Endothelial cell of umbilical vein (primary cell): ENCODE data around the gene CEP85. TPM values are rescaled to one million over a fixed set of nuclear protein-coding genes. Genes with fewer than 3 reads are reported as not detected.

Experiments
- BruUV-seq: library from RNA; stranded (reverse); fragments of 400-500 nt; replicated peaks from 2 replicates; lab custom pipeline; 2021; lab: Mats Ljungman, UMichigan
- CTCF ChIA-PET: fragments of 300-600, 350-600 bp; sonication (Branson Sonifier 250); formaldehyde crosslinking; loops from one replicate; lab custom pipeline; 2021; ENCODE audit warnings: antibody characterized with exemption, inconsistent platforms; lab: Charles Lee
- POLR2A ChIA-PET: fragments of 300-600, 350-600 bp; sonication (Branson Sonifier 250); formaldehyde crosslinking; loops from one replicate; lab custom pipeline; 2021; ENCODE audit warnings: antibody characterized with exemption, inconsistent platforms; lab: Charles Lee
- DNase-seq: peaks from one replicate; pipeline ENCODE4 v3.0.0-alpha.2; 2011; ENCODE audit warnings: low read depth, low spot score
- FAIRE-seq: peaks from 2 replicates; lab custom pipeline; 2011; peaks lifted over from hg19 to GRCh38; lab: Jason Lieb, UNC
- H2AFZ ChIP-seq: 2 replicates; pipeline ENCODE4 v1.6.0; 2012; ENCODE audit warnings: low read depth, low read length, control low read depth, inconsistent platforms
- H3K27ac ChIP-seq: 2 replicates; pipeline ENCODE4 v1.5.1; 2011; ENCODE audit warnings: low read depth, mild to moderate bottlenecking, control low read depth, low read length, moderate library complexity; ENCODE audit not compliant: insufficient read depth
- H3K27me3 ChIP-seq, 2 experiments: 2 replicates each; pipeline versions ENCODE4 v1.6.0 to v1.6.1; 2011; ENCODE audit warnings: low read length in 2 of 2, mixed read lengths in 1 of 2; ENCODE audit not compliant: control insufficient read depth in 2 of 2, insufficient read depth in 2 of 2
- H3K36me3 ChIP-seq, 2 experiments: 2 replicates in 1 of 2; 3 replicates in 1 of 2; pipeline ENCODE4 v1.5.1; 2011; ENCODE audit warnings: low read length in 2 of 2, mild to moderate bottlenecking in 1 of 2, moderate library complexity in 1 of 2; ENCODE audit not compliant: control insufficient read depth in 2 of 2, insufficient read depth in 2 of 2; ENCODE audit errors: extremely low read depth in 1 of 2
- H3K4me1 ChIP-seq: 3 replicates; pipeline ENCODE4 v1.5.1; 2011; ENCODE audit warnings: mild to moderate bottlenecking, low read length; ENCODE audit not compliant: control insufficient read depth, insufficient read depth; ENCODE audit errors: extremely low read depth
- H3K4me2 ChIP-seq: 2 replicates; pipeline ENCODE4 v1.6.1; 2011; ENCODE audit warnings: low read length, control low read depth, mixed read lengths; ENCODE audit not compliant: insufficient read depth
- H3K4me3 ChIP-seq, 3 experiments: fragments of 200-600 bp in 1 of 3; sonication (generic), shearing (Covaris generic) in 1 of 3; replicated peaks in 1 of 3; 2 replicates each; pipeline ENCODE4 v1.5.1; 2011 to 2016; ENCODE audit warnings: control low read depth in 3 of 3, low read length in 3 of 3, mild to moderate bottlenecking in 2 of 3, inconsistent platforms in 1 of 3, low read depth in 1 of 3, moderate library complexity in 1 of 3; ENCODE audit not compliant: insufficient read depth in 1 of 3
- H3K79me2 ChIP-seq: 2 replicates; pipeline ENCODE4 v1.6.0; 2012; ENCODE audit warnings: low read length, inconsistent platforms; ENCODE audit not compliant: control insufficient read depth, insufficient read depth
- H3K9ac ChIP-seq: replicated peaks from 2 replicates; pipeline ENCODE3; 2011; ENCODE audit warnings: low read length, control low read depth; ENCODE audit not compliant: insufficient read depth; ENCODE audit errors: extremely low read depth
- H3K9me1 ChIP-seq: replicated peaks from 3 replicates; pipeline ENCODE4 v1.6.0; 2011; ENCODE audit warnings: mild to moderate bottlenecking, low read length; ENCODE audit not compliant: control insufficient read depth, insufficient read depth; ENCODE audit errors: extremely low read depth
- H3K9me3 ChIP-seq: replicated peaks from 2 replicates; pipeline ENCODE4 v1.5.1; 2012; ENCODE audit warnings: low read length, inconsistent platforms; ENCODE audit not compliant: control insufficient read depth, insufficient read depth
- H4K20me1 ChIP-seq: replicated peaks from 2 replicates; pipeline ENCODE3; 2011; ENCODE audit warnings: mild to moderate bottlenecking, low read length; ENCODE audit not compliant: control insufficient read depth, insufficient read depth; ENCODE audit errors: extremely low read depth
- CTCF ChIP-seq, 2 donors: IDR thresholded peaks; 1 replicate in 1 of 2; 2 replicates in 1 of 2; pipeline ENCODE4 v1.5.1; 2011; ENCODE audit warnings: low read length in 2 of 2, mild to moderate bottlenecking in 2 of 2, moderate library complexity in 2 of 2, control low read depth in 1 of 2, inconsistent platforms in 1 of 2, low read depth in 1 of 2; ENCODE audit not compliant: insufficient read depth in 1 of 2; ENCODE audit errors: extremely low read depth in 1 of 2
- EZH2 ChIP-seq: IDR thresholded peaks from 2 replicates; pipeline ENCODE4 v1.6.1; 2012; ENCODE audit warnings: borderline replicate concordance, low read depth, mild to moderate bottlenecking, moderate library complexity, low read length, inconsistent platforms; ENCODE audit not compliant: severe bottlenecking
- FOS ChIP-seq: IDR thresholded peaks from 2 replicates; pipeline ENCODE4 v1.6.1; 2011; ENCODE audit warnings: mild to moderate bottlenecking, low read length, moderate library complexity, borderline replicate concordance; ENCODE audit not compliant: insufficient read depth
- GATA2 ChIP-seq: IDR thresholded peaks from 2 replicates; pipeline ENCODE4 v1.7.0; 2011; ENCODE audit warnings: low read depth, mild to moderate bottlenecking, moderate library complexity, mixed read lengths, low read length; ENCODE audit not compliant: insufficient read length, insufficient read depth
- JUN ChIP-seq: IDR thresholded peaks from 2 replicates; pipeline ENCODE4 v1.6.1; 2011; ENCODE audit warnings: borderline replicate concordance, low read depth; ENCODE audit not compliant: insufficient read length, insufficient read depth
- MAX ChIP-seq: IDR thresholded peaks from 2 replicates; pipeline ENCODE4 v1.6.1; 2011; ENCODE audit not compliant: insufficient read depth, insufficient read length
- MYC ChIP-seq: IDR thresholded peaks from one replicate; pipeline ENCODE4 v1.6.1; 2011; ENCODE audit warnings: mild to moderate bottlenecking, low read depth, low read length
- POLR2A ChIP-seq: IDR thresholded peaks from 2 replicates; pipeline ENCODE4 v1.6.1; 2012; ENCODE audit warnings: low read depth, mild to moderate bottlenecking, control low read depth, low read length
- POLR2AphosphoS5 ChIP-seq: IDR thresholded peaks from 2 replicates; pipeline ENCODE4 v1.6.1; 2012; ENCODE audit warnings: low read depth, mild to moderate bottlenecking, control low read depth, low read length, moderate library complexity; ENCODE audit not compliant: insufficient read depth
- dilution Hi-C: fragments of 300-500 bp; cut with MboI; formaldehyde crosslinking; loops from one replicate; pipeline ENCODE4 v1.15.0; 2019; ENCODE audit warnings: low sequenced_read_pairs; ENCODE audit not compliant: extremely low pct_ligation_motif_present
- intact Hi-C: fragments of 100-400 bp; cut with micrococcal nuclease; formaldehyde crosslinking; loops from one replicate; pipeline ENCODE4 v1.10.0; 2022
- polyA plus RNA-seq, 4 experiments: library from polyadenylated mRNA; depleted of rRNA in 3 of 4; stranded (reverse) in 3 of 4; unstranded in 1 of 4; fragments of >200 nt; gene quantifications; 2 replicates each; pipeline versions ENCODE4 v1.2.1 to v1.2.3, GENCODE V29; 2011 to 2012; ENCODE audit warnings: missing spikeins in 1 of 4
- total RNA-seq: library from RNA; stranded (reverse); gene quantifications from 2 replicates; pipeline ENCODE4 v1.2.3, GENCODE V29; 2021

CEP85 gene
- total and polyA plus RNA-seq, 2 donors (not counting 3 experiments of a cell fraction or from before 2014, with no cell fraction given): 15.2 to 17.8 TPM

GRCh38 chr1:26259005-26259404 lies 25.0 kb downstream of the CEP85 start:
- no peak overlapping the region for H3K4me3 ChIP-seq

More at GRCh38 chr1:26259005-26259404, 25.0 kb downstream of the CEP85 start:
- TF ChIP-seq MAX: no peak
- no peak for TF ChIP-seq MYC
- TF ChIP-seq JUN: no peak
- no peak for TF ChIP-seq POLR2AphosphoS5
- TF ChIP-seq POLR2A: no peak
- no peak for TF ChIP-seq EZH2
- TF ChIP-seq FOS: no peak
- TF ChIP-seq GATA2: no peak
- TF ChIP-seq CTCF (IDR thresholded peaks at IDR 0.05; ENCODE audit: extremely low read depth in 1 of 2, insufficient read depth in 1 of 2, low read depth in 1 of 2, low read length in 2 of 2): no peak
- Histone ChIP-seq H2AFZ (no peak overlapping the region), H3K4me2 (no peak overlapping the region), H3K36me3 (peaks cover 11% of the 10 kb centered on the region in 2 experiments), H3K79me2 (no peaks in the 10 kb centered on the region), H3K4me1 (no peaks in the 10 kb centered on the region), H3K9me3 (no peaks in the 10 kb centered on the region), H3K9ac (no peak overlapping the region), H4K20me1 (no peaks in the 10 kb centered on the region), H3K9me1 (no peaks in the 10 kb centered on the region), H3K27ac (no peak overlapping the region), H3K27me3 (no peaks in the 10 kb centered on the region)
- no peak for DNase-seq
- ChIA-PET POLR2A (no interaction called here), CTCF (interaction anchor here (1.3 kb wide), 2 partner anchors 17 to 25 kb away, joined by 3 read pairs; partner anchors contain the start of gene CEP85)
- no TSS peak for BruUV-seq
- no peak for FAIRE-seq
- dilution Hi-C loops (no loop called here), intact Hi-C loops (no loop called here)
